PC-9 (cell line): ENCODE data around the gene UGT2B10. TPM values are rescaled to one million over a fixed set of nuclear protein-coding genes. Genes with fewer than 3 reads are reported as not detected.

ENCODE experiments used
- BruUV-seq: library from RNA; stranded (reverse); fragments of 400-500 nt; replicated peaks from 2 replicates; lab custom pipeline; 2021; lab: Mats Ljungman, UMichigan
- CTCF ChIA-PET: fragments of 300-600 bp; sonication (Branson Sonifier 250); formaldehyde crosslinking; loops from one replicate; lab custom pipeline; 2022; ENCODE audit warnings: antibody characterized with exemption; lab: Charles Lee
- POLR2A ChIA-PET: fragments of 300-600 bp; sonication (Branson Sonifier 250); formaldehyde crosslinking; loops from one replicate; lab custom pipeline; 2022; ENCODE audit warnings: antibody characterized with exemption; ENCODE audit not compliant: unreplicated experiment; lab: Charles Lee
- DNase-seq, 2 experiments: peaks; one replicate each; pipeline versions ENCODE4 v3.0.0 to v3.0.0-alpha.2; 2015 to 2022; ENCODE audit warnings: mixed read lengths in 1 of 2
- H2AFZ ChIP-seq: fragments of 200-600 bp; sonication (generic); 2 replicates; pipeline ENCODE4 v1.8.1; 2017; ENCODE audit warnings: antibody characterized with exemption
- H3F3A ChIP-seq: fragments of 200-600 bp; sonication (generic); 2 replicates; pipeline ENCODE4 v1.8.1; 2017; ENCODE audit warnings: antibody characterized with exemption, mild to moderate bottlenecking, low read depth; ENCODE audit not compliant: insufficient read depth
- H3K27ac ChIP-seq: fragments of 200-600 bp; sonication (generic); 2 replicates; pipeline ENCODE4 v1.6.1; 2016; ENCODE audit warnings: mixed run types
- H3K27me3 ChIP-seq: fragments of 200-600 bp; sonication (generic); 2 replicates; pipeline ENCODE4 v1.6.1; 2016; ENCODE audit warnings: low read depth, mixed run types; ENCODE audit not compliant: insufficient read depth
- H3K36me3 ChIP-seq: fragments of 200-600 bp; sonication (generic); 2 replicates; pipeline ENCODE4 v1.6.1; 2016; ENCODE audit warnings: low read depth, mixed run types
- H3K4me1 ChIP-seq: fragments of 200-600 bp; sonication (generic); replicated peaks from 2 replicates; pipeline ENCODE4 v1.6.1; 2016; ENCODE audit warnings: mixed run types; ENCODE audit not compliant: insufficient read depth
- H3K4me2 ChIP-seq: fragments of 200-600 bp; sonication (generic); 2 replicates; pipeline ENCODE4 v1.6.1; 2017; ENCODE audit warnings: mixed run types
- H3K4me3 ChIP-seq: fragments of 200-600 bp; sonication (generic); 2 replicates; pipeline ENCODE4 v1.6.1; 2016; ENCODE audit warnings: mixed run types
- H3K79me2 ChIP-seq: fragments of 200-600 bp; sonication (generic); 2 replicates; pipeline ENCODE4 v1.6.1; 2017; ENCODE audit warnings: low read depth, mixed run types
- H3K9me2 ChIP-seq: fragments of 200-600 bp; sonication (generic); 2 replicates; pipeline ENCODE4 v1.8.1; 2017; ENCODE audit warnings: mild to moderate bottlenecking; ENCODE audit not compliant: insufficient read depth
- H3K9me3 ChIP-seq: fragments of 200-600 bp; sonication (generic); 2 replicates; pipeline ENCODE4 v1.8.1; 2016; ENCODE audit warnings: low read depth; ENCODE audit not compliant: insufficient read depth
- H4K20me1 ChIP-seq: fragments of 200-600 bp; sonication (generic); 2 replicates; pipeline ENCODE4 v1.8.1; 2017; ENCODE audit not compliant: insufficient read depth
- EZH2 ChIP-seq: fragments of 200-600 bp; sonication (generic); IDR thresholded peaks from 2 replicates; pipeline ENCODE4 v1.8.0; 2017; ENCODE audit warnings: antibody characterized with exemption, low read depth
- intact Hi-C: fragments of 100-400 bp; cut with micrococcal nuclease; formaldehyde crosslinking; loops from one replicate; pipeline ENCODE4 v1.10.0; 2022; ENCODE audit not compliant: unreplicated experiment
- total RNA-seq: library from RNA; stranded (reverse); gene quantifications from 2 replicates; pipeline ENCODE4 v1.2.3, GENCODE V29; 2021
- TF ChIP-seq, protein P1 (sequence below): fragments of 200-600 bp; sonication (generic); conservative IDR thresholded peaks from 2 replicates; pipeline ENCODE4 v1.6.1; 2017; ENCODE audit warnings: mixed run types, antibody characterized with exemption, mild to moderate bottlenecking, moderate library complexity

UGT2B10 gene
- total RNA-seq, 1 experiment from 2014 or later, result not detected

DNA sequence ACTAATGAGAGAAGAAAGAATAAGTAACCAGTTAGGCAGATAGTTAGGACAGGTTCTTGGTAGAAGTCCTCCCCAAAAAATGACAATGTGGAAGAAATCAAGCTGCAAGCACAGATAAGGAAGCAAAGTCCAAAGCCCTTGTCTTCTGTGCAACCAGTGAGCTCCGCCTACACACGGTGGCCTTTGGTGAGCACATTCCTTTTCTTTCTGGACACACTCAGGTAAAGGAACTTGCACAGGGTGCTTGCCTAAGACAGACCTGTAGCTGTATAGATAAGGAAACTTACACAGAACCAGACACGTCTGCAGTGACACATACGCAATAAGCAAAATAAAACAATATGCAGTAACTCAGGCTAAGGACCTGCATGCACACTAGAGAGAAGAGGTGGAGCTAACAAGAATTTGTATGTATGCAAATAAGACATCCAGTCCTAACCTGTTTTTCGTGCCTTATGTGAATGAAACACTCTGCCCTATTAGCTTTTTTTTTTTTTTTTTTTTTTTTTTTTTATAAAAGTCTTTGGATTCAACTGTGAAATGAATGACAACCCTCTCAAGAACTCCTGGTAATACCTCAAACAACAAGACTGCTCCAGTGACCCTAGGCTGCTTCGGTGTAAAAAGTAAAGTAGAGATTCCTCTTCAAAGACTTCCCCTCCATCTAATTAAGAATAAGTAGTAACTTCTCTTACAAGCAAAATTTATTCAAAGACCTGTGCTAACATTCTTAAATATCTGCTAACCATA is 48.8 kb downstream of the UGT2B10 start:
- CTCF ChIA-PET, result no interaction called here
- no peaks in the 10 kb centered on the region for H3K4me1 ChIP-seq
- H3K27me3 ChIP-seq, result no peaks in the 10 kb centered on the region
- no peak overlapping the region for H2AFZ ChIP-seq
- no peak for DNase-seq
- H3K36me3 ChIP-seq, result no peaks in the 10 kb centered on the region
- no peaks in the 10 kb centered on the region for H3K9me2 ChIP-seq
- H4K20me1 ChIP-seq, result no peaks in the 10 kb centered on the region
- no peak overlapping the region for H3K27ac ChIP-seq
- POLR2A ChIA-PET, result no interaction called here
- H3F3A ChIP-seq, result no peaks in the 10 kb centered on the region
- H3K9me3 ChIP-seq, result no peaks in the 10 kb centered on the region
- H3K79me2 ChIP-seq, result no peaks in the 10 kb centered on the region
- H3K4me3 ChIP-seq, result no peak overlapping the region
- intact Hi-C loops, result no loop called here
- TF ChIP-seq, protein P1, sequence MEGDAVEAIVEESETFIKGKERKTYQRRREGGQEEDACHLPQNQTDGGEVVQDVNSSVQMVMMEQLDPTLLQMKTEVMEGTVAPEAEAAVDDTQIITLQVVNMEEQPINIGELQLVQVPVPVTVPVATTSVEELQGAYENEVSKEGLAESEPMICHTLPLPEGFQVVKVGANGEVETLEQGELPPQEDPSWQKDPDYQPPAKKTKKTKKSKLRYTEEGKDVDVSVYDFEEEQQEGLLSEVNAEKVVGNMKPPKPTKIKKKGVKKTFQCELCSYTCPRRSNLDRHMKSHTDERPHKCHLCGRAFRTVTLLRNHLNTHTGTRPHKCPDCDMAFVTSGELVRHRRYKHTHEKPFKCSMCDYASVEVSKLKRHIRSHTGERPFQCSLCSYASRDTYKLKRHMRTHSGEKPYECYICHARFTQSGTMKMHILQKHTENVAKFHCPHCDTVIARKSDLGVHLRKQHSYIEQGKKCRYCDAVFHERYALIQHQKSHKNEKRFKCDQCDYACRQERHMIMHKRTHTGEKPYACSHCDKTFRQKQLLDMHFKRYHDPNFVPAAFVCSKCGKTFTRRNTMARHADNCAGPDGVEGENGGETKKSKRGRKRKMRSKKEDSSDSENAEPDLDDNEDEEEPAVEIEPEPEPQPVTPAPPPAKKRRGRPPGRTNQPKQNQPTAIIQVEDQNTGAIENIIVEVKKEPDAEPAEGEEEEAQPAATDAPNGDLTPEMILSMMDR, result no peak
- TF ChIP-seq EZH2, result no peak
- no peak overlapping the region for H3K4me2 ChIP-seq
- no TSS peak for BruUV-seq

DNA sequence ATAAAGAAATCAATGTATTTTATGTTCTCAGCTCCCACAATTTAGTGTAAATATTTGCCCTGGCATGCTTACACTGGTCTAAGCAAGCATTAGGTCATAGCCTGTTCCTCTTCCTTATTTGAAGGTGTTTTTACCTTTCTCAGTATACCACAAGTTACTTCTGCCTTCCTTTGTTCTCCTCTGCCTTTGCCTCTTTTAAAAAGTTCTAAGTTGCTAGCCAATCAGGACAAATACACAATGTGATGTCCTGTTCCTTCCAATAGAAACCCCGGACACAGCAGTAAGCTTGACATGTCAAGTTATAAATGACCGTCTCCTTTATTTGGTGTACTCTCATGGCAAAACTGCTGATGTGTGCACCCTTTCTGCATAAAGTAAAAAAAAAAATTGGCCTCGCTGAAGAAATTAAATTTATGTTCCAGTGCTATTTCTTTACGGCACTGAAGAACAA is 49.4 kb downstream of the UGT2B10 start:
- ChIA-PET CTCF (no interaction called here), POLR2A (no interaction called here)
- Histone ChIP-seq H3K27me3 (no peaks in the 10 kb centered on the region), H3K9me3 (no peaks in the 10 kb centered on the region), H3K79me2 (no peaks in the 10 kb centered on the region), H3K4me1 (no peaks in the 10 kb centered on the region), H3K27ac (no peak overlapping the region), H3K4me2 (no peak overlapping the region), H3K36me3 (no peaks in the 10 kb centered on the region), H3K9me2 (no peaks in the 10 kb centered on the region), H3F3A (no peaks in the 10 kb centered on the region), H4K20me1 (no peaks in the 10 kb centered on the region), H2AFZ (no peak overlapping the region), H3K4me3 (no peak overlapping the region)
- no peak for DNase-seq
- intact Hi-C loops, result no loop called here
- no TSS peak for BruUV-seq
- TF ChIP-seq EZH2, result no peak
- TF ChIP-seq, protein P1, result no peak

DNA sequence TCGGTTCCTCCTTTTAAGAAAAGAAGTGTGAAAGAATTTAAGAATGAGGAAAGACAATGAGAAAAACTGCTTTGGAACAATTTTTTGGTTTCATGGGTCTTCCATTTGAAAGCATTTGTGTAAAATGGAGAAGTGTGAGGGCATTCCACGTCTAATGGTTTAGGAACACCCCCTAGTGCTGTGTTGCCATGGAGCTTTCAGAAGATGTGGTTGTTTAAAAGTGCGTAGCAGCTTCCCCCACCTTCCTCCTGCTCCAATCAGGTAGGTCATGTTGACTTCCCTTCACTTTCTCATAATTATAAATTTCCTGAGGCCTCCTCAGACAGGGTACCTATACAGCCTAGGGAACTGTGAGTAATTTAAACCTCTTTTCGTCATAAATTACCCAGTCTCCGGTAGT is 50.0 kb downstream of the UGT2B10 start:
- intact Hi-C loops, result no loop called here
- ChIA-PET POLR2A (no interaction called here), CTCF (no interaction called here)
- H3K4me1 ChIP-seq, result no peaks in the 10 kb centered on the region
- H3K79me2 ChIP-seq, result no peaks in the 10 kb centered on the region
- H3K27me3 ChIP-seq, result no peaks in the 10 kb centered on the region
- no peak for DNase-seq
- H3K27ac ChIP-seq, result no peak overlapping the region
- H3K4me2 ChIP-seq, result no peak overlapping the region
- H3K9me3 ChIP-seq, result no peaks in the 10 kb centered on the region
- no peaks in the 10 kb centered on the region for H4K20me1 ChIP-seq
- H3F3A ChIP-seq, result no peaks in the 10 kb centered on the region
- no peak overlapping the region for H3K4me3 ChIP-seq
- H2AFZ ChIP-seq, result no peak overlapping the region
- no peaks in the 10 kb centered on the region for H3K9me2 ChIP-seq
- no peaks in the 10 kb centered on the region for H3K36me3 ChIP-seq
- BruUV-seq, result no TSS peak
- no peak for TF ChIP-seq EZH2
- TF ChIP-seq, protein P1, result no peak
